GM12874 (cell line): ENCODE data around the gene OVAAL.

Source experiments
- TF ChIP-seq, protein P1 (sequence below): IDR thresholded peaks from 2 replicates; pipeline ENCODE4 v1.5.1; 2011; ENCODE audit warnings: low read depth, mild to moderate bottlenecking, control low read depth, low read length, moderate library complexity; ENCODE audit not compliant: insufficient read depth

The OVAAL gene

DNA sequence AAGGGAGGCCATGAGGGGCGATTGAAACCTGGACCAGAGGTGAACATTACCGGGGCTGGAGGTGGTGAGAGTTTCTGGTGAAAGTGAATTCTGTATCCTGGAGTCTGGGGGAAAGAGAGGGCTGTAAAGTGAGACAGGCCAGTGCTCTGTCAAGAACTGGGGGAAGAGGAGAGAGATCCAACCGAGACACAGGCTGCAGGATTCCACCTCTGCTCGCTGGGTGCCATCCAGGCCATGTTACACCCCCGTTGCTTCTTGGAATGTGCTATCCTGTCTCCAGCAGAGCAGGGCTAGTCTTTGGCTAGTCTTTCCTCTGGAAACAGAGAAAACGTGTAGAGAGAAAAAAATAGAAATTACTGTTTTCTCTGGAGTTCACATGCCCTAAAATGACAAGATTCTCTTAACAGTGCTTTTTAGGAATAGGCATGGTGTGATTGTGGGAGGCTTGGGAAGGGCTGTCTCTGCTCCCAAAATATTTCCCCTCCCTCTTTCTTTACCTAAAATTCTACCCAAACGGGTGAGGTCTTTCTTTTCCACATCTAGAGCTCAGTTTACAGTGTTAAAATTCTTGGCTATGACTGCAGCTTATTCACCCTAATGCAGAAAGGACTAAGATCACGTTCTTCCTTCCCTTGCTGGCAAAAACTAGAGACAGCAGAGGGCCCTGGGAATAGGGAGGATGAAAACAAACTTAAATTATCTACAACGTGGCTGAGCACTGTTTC, 16.5 kb upstream of the OVAAL start:
- TF ChIP-seq, protein P1, sequence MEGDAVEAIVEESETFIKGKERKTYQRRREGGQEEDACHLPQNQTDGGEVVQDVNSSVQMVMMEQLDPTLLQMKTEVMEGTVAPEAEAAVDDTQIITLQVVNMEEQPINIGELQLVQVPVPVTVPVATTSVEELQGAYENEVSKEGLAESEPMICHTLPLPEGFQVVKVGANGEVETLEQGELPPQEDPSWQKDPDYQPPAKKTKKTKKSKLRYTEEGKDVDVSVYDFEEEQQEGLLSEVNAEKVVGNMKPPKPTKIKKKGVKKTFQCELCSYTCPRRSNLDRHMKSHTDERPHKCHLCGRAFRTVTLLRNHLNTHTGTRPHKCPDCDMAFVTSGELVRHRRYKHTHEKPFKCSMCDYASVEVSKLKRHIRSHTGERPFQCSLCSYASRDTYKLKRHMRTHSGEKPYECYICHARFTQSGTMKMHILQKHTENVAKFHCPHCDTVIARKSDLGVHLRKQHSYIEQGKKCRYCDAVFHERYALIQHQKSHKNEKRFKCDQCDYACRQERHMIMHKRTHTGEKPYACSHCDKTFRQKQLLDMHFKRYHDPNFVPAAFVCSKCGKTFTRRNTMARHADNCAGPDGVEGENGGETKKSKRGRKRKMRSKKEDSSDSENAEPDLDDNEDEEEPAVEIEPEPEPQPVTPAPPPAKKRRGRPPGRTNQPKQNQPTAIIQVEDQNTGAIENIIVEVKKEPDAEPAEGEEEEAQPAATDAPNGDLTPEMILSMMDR = no peak

DNA sequence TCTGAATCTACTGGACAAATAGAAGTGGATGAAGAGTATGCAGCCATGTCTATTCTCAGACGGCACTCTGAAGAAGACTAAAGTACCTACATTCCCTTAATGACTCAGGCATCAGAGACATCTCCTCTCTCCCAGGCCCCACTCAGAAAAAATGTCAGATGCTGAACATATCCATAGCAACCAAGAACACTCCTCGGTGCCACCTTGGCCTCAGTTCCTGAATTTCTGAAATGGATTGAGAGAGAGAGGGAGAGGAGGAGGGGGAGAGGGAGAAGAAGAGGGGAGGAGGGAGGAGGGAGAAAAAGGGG, 16.0 kb upstream of the OVAAL start:
- TF ChIP-seq, protein P1 = no peak

DNA sequence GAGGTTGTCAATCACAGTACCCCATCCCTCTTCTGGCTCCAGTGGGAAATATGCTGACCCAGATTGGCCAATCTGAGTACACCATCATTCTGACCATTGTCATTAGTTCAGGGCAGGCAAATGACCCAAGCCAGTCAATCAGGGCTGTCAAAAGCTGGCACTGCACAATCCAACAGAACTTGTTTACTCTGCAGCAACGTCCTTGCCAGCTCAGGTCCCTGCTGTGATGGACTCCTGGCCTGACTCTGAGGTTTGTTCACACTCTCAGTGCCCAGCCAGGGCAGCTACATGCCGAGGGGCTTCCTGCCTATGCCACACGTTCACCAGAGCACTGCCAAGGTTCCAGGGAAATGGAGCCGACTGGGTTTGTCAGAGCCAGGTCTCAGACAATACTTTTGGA, 14.7 kb upstream of the OVAAL start:
- TF ChIP-seq, protein P1 = no peak

DNA sequence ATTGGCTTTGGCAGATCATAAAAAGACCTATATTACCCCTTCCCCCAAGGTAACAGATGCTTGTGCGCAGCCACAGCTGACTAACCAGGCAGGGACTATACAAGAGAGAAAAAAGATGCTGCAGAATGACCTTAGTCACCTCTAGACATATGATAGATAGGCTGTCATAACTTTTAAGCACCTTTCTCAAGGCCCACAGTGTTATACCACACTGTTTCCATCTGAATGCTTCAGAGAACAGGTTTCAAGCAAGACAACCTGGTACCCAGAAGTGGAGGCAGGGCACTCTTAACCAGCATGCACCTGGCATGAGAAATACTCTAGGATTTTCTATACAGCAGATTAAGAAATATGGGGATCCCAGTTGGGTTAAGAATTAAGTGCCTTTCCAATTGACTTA, 12.8 kb upstream of the OVAAL start:
- TF ChIP-seq, protein P1 = no peak

DNA sequence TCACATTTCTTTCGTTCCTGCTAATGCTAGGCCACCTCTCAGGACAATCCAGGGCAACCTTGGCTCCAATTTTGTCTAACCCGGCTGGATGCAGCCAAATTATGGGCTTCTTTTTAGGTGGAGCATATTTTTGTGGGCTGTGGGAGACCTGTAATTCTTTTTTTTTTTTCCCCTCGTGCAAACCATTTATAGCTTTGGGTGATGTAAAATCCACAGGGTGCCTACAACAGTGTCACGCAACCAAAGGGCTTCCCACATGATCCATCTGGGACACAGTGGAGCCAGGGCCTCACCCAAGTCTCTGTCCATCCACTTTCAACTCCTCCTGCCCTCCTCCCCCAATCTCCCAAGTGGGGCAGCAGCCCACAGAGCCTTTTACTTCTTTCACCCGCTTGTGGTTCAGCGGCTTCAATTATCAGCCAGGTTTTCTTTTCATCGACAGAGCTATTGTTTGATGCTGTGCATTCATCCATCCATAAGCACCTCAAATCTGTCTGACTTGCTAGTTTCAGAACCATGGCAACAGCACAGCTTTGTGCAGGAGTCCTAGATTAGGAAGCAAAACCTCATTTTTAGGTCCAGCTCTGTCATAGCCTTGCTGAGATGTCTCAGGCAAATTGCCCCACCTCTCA, 10.0 kb upstream of the OVAAL start:
- TF ChIP-seq, protein P1 = no peak

DNA sequence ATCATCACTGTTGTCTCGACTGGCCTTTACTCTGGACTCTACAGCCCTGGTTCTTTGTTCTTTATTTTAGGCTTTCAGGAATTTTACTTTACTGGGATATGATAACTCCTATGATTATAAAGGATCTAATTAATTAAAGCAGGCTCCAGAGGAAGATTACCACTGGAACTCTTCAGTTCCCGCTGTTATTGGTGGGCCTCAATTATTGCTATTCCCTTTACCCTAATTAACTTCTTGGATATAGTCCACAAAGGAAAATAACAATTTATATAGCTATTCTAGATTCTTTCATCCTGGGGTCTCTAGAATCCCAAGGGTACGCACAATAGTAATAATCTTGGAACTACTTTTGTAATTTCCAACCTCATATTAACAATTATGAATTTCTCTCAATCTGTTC, 8.5 kb upstream of the OVAAL start:
- TF ChIP-seq, protein P1 = no peak

DNA sequence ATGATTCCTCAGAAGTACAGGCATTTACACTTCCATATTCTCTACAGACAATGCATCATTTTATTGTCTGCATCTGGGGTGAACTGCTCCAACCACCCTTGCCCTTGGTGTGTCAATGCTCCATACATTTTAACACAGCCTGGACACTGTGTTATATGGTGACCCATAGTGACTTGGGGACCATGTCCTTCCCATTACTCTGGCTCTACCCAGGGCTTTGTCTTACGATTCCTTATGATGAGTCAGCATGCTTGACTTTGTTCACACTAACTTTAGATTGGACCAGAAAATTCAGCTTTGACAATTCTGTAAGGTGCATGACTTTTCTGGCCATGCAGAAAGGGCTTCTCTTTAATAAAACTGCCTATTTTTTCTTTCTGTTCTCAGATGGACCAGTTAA, 6.8 kb upstream of the OVAAL start:
- TF ChIP-seq, protein P1 = no peak

DNA sequence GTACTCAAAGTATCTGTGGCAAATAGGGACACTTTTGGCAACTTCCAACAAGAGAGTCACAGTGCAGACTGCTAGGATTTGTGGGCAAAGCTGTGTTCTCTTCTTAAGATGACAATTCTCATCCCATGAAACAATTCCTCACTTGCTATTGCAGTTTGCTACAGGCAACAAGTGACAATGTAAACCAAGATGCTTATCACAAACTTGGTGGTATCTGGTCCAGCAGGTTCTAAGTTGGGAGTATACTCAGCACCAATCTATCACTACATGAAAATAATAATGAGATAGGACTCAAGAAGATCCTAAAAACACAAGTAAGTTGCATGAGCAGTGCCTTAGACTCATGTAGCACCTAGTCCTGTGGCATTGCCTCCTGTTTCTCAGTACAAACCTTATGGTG, 3.4 kb upstream of the OVAAL start:
- TF ChIP-seq, protein P1 = no peak
